Cardiac muscle cell (in vitro differentiated cells and primary cell): Measurements from ENCODE around the gene CTNNA3. TPM values are rescaled to one million over a fixed set of nuclear protein-coding genes. Genes with fewer than 3 reads are reported as not detected.

Source experiments
- DNase-seq, 2 donors: peaks; one replicate each; pipeline versions ENCODE4 v3.0.0 to v3.0.0-alpha.2; 2010 to 2017; ENCODE audit warnings: low read depth in 1 of 2, low spot score in 1 of 2
- H3K27ac ChIP-seq: fragments of 200-600 bp; sonication (generic); 2 replicates; pipeline ENCODE4 v1.5.1; 2016
- H3K27me3 ChIP-seq: fragments of 200-600 bp; sonication (generic); 2 replicates; pipeline ENCODE4 v1.6.0; 2016; ENCODE audit warnings: control low read depth
- H3K36me3 ChIP-seq: fragments of 200-600 bp; sonication (generic); 2 replicates; pipeline ENCODE4 v1.5.1; 2016; ENCODE audit warnings: control low read depth
- H3K4me1 ChIP-seq: fragments of 200-600 bp; sonication (generic); 2 replicates; pipeline ENCODE4 v1.8.1; 2017; ENCODE audit warnings: low read depth, mild to moderate bottlenecking, mixed run types
- H3K4me3 ChIP-seq: fragments of 200-600 bp; sonication (generic); 2 replicates; pipeline ENCODE4 v1.5.1; 2016; ENCODE audit warnings: mild to moderate bottlenecking
- H3K9me3 ChIP-seq: fragments of 200-600 bp; sonication (generic); 2 replicates; pipeline ENCODE4 v1.5.1; 2017; ENCODE audit warnings: low read depth, mild to moderate bottlenecking, control low read depth
- polyA plus RNA-seq: library from polyadenylated mRNA; unstranded; fragments of >200 nt; fragmentation: Nextera tagmentation; extraction: Ambion mirVana; gene quantifications from 2 replicates; pipeline ENCODE4 v1.2.1, GENCODE V29; 2016
- total RNA-seq: library from RNA; depleted of rRNA; stranded (reverse); fragments of >200 nt; gene quantifications from 2 replicates; pipeline ENCODE4 v1.2.3, GENCODE V29; 2016
- TF ChIP-seq, protein P1 (sequence below): IDR thresholded peaks from 2 replicates; pipeline ENCODE4 v1.5.1; 2012; ENCODE audit warnings: low read depth, mild to moderate bottlenecking, low read length

The CTNNA3 gene
- total and polyA plus RNA-seq, 2 experiments from 2014 or later = 55.8 to 71.7 TPM

DNA sequence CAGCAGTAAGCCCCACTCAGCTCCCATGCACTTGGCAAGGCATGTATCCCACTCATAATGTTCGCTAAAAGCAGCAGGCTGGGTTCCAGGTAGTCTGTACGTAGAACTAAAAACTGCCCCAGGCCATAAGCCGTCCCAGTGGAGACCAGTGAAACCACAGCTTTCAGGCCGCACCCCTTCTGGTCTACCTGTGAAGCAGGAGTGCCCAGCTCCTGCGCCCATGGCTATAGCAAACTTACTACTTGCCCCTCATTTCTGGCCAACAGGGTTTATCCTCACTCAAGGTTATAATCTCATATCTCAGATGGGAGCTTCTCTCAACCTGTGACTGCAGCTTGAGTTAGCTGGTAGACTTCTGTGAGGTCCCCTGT is 1108.3 kb downstream of the CTNNA3 start:
- Histone ChIP-seq H3K4me3 (no peak overlapping the region), H3K4me1 (no peaks in the 10 kb centered on the region), H3K9me3 (no peaks in the 10 kb centered on the region), H3K36me3 (no peaks in the 10 kb centered on the region), H3K27ac (no peak overlapping the region), H3K27me3 (no peaks in the 10 kb centered on the region)
- DNase-seq = no peak
- TF ChIP-seq, protein P1, sequence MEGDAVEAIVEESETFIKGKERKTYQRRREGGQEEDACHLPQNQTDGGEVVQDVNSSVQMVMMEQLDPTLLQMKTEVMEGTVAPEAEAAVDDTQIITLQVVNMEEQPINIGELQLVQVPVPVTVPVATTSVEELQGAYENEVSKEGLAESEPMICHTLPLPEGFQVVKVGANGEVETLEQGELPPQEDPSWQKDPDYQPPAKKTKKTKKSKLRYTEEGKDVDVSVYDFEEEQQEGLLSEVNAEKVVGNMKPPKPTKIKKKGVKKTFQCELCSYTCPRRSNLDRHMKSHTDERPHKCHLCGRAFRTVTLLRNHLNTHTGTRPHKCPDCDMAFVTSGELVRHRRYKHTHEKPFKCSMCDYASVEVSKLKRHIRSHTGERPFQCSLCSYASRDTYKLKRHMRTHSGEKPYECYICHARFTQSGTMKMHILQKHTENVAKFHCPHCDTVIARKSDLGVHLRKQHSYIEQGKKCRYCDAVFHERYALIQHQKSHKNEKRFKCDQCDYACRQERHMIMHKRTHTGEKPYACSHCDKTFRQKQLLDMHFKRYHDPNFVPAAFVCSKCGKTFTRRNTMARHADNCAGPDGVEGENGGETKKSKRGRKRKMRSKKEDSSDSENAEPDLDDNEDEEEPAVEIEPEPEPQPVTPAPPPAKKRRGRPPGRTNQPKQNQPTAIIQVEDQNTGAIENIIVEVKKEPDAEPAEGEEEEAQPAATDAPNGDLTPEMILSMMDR = no peak

DNA sequence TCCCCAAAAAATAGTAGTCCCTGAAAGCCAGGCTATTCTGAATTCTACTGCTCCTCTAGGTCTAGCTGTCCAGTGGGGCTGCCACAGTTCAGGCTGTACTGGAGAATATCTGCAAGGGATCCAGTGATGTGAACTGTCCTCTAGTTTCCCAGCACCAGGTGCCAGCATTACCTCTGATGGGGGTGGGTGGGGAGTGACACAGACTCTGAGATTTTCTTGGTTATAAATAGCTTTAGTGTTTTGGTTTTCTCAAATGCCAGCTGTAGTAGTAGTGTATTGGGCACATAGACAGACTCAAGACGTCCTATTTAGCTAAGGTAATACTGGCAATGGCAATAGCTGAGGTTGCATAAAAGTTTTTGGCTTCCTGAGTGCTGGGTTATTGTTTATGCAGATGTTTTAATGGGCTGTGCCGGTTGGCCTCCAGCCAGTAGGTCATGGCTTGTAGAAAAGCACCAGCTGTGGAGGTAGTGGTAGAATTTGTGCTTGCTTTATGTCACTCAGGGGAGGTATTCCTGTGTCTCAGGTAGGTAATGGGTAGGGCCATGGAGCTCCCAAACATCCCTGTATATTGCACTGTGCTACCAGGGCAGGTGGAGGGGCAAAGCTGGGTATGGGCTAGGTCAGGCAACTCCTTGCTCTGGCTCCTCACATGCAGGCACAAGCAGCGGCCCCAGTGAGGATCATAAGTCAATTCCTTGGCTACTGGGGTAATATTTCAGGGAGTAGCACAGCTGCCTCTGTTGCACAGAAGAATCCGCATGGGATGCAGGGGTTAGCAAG is 1108.9 kb downstream of the CTNNA3 start:
- Histone ChIP-seq H3K9me3 (no peaks in the 10 kb centered on the region), H3K27ac (no peak overlapping the region), H3K27me3 (no peaks in the 10 kb centered on the region), H3K4me3 (no peak overlapping the region), H3K36me3 (no peaks in the 10 kb centered on the region), H3K4me1 (no peaks in the 10 kb centered on the region)
- DNase-seq = no peak
- TF ChIP-seq, protein P1 = no peak

DNA sequence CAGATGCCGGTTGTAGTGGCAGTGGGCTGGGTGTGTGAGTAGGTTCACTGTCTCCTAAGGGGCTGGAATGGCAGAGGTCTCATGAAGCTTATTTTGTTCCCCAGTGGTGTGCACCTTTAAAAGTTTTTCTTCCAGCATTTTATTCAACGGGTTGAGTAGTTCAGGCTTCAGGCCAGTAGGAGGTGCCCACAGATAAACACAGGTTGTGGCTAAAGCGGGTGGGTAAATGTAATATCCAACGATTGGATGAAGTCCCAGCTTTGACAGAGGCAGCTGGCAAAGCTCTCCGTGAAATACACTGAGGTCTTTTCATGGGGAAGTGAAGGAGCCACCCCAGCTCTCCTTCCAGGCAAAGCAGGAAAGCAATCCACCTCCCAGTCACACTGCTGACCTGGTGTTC is 1109.9 kb downstream of the CTNNA3 start:
- peak in 1 of 2 donors; percentile 21 for DNase-seq
- Histone ChIP-seq H3K36me3 (no peaks in the 10 kb centered on the region), H3K9me3 (no peaks in the 10 kb centered on the region), H3K27me3 (no peaks in the 10 kb centered on the region), H3K4me3 (no peak overlapping the region), H3K4me1 (no peaks in the 10 kb centered on the region), H3K27ac (no peak overlapping the region)
- TF ChIP-seq, protein P1 = no peak

DNA sequence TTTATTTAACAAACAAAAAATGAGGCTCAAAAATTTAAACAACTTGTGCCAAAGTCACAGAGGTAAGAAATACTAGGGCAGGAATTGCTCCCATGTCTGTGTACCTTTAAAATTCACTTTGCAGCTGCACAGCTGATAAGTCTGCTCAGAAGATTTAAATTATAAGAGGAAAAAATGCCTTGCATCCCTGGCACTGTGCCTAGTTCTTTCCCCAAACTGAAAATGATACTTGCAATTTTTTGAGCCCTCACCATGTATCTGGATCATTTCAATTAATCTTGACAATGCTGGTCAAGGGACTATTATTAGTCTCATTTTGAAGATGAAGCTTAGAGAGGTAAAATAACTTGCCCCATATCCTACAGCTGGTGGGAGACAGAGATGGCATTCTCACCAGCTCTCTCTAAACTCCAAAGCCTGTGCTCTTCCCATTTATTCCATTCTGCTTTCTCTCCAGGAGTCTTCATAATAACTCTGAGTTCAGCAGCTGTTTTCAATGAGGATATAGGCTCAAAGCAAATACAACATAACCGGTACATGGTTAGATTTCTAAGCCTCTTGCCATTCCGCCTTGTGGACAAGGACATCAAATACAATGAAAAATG is 1120.6 kb downstream of the CTNNA3 start:
- H3K4me3 ChIP-seq = no peak overlapping the region
- TF ChIP-seq, protein P1 = no peak
- no peak overlapping the region for H3K27ac ChIP-seq

DNA sequence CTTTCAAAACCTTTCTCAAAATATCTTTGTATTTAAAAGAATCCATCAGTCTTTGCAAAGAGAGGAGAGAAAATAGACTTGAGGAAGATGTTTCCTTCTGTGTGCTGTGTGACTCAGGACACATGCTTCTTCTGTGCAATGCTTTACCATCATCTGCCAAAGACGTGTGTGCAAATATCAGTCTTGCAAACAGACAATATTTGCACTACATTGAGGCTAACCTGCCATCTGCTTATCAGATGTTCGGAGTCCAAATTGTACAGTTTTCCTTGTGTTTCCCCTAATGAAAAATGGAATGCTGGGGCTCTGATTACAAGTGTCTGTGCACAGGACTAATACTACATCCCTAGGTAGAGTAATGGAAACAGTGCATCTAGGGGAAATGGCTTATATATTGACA is 1123.3 kb downstream of the CTNNA3 start:
- TF ChIP-seq, protein P1 = no peak
- H3K27ac ChIP-seq = no peak overlapping the region
- no peaks in the 10 kb centered on the region for H3K9me3 ChIP-seq

More for the DNA sequence above, 1120.6 kb downstream of the CTNNA3 start:
- no peaks in the 10 kb centered on the region for H3K36me3 ChIP-seq
- no peaks in the 10 kb centered on the region for H3K27me3 ChIP-seq
- H3K9me3 ChIP-seq = no peaks in the 10 kb centered on the region
- DNase-seq = no peak
- no peaks in the 10 kb centered on the region for H3K4me1 ChIP-seq

More for the DNA sequence above, 1123.3 kb downstream of the CTNNA3 start:
- H3K4me3 ChIP-seq = no peak overlapping the region
- DNase-seq = no peak
- H3K36me3 ChIP-seq = no peaks in the 10 kb centered on the region
- no peaks in the 10 kb centered on the region for H3K27me3 ChIP-seq
- no peaks in the 10 kb centered on the region for H3K4me1 ChIP-seq
